HG03039 (cell line): ENCODE measurements around the gene ST3GAL2.
"Not testable (repeated sequence)": the region's sequence is repeated elsewhere in the genome, so short reads cannot be mapped to it uniquely, and the experiment has no call there.

Source experiments
- ATAC-seq: cut with Tn5 transposase; IDR thresholded peaks from one replicate; pipeline ENCODE4 v1.9.1; 2021; ENCODE audit warnings: mild to moderate bottlenecking, moderate library complexity; ENCODE audit not compliant: unreplicated experiment

Gene ST3GAL2

GRCh38 chr16:70391881-70392481 is 46.9 kb downstream of the ST3GAL2 start:
- ATAC-seq = no peak

- ATAC-seq = no peak
Observed at GRCh38 chr16:70391446-70391845, 47.5 kb downstream of the ST3GAL2 start.

- no peak for ATAC-seq
Observed at GRCh38 chr16:70390774-70391173, 48.1 kb downstream of the ST3GAL2 start.

GRCh38 chr16:70388006-70388680 is 50.8 kb downstream of the ST3GAL2 start:
- ATAC-seq = no peak

- not testable (repeated sequence) for ATAC-seq
Observed at GRCh38 chr16:70386289-70386986, 52.5 kb downstream of the ST3GAL2 start.

- no peak for ATAC-seq
Observed at GRCh38 chr16:70383421-70383960, 55.4 kb downstream of the ST3GAL2 start.

- no peak for ATAC-seq
Observed at GRCh38 chr16:70381604-70382342, 57.1 kb downstream of the ST3GAL2 start.

GRCh38 chr16:70380919-70381603 is 57.8 kb downstream of the ST3GAL2 start:
- peak; percentile 85 for ATAC-seq

GRCh38 chr16:70380248-70380918 is 58.5 kb downstream of the ST3GAL2 start:
- ATAC-seq = peak; percentile 17

GRCh38 chr16:70378869-70379493 is 59.9 kb downstream of the ST3GAL2 start:
- ATAC-seq = no peak

- no peak for ATAC-seq
Observed at GRCh38 chr16:70377782-70378181, 61.1 kb downstream of the ST3GAL2 start.

- no peak for ATAC-seq
Observed at GRCh38 chr16:70375636-70376611, 63.0 kb downstream of the ST3GAL2 start.

GRCh38 chr16:70374213-70374612 is 64.7 kb downstream of the ST3GAL2 start:
- no peak for ATAC-seq

- no peak for ATAC-seq
Observed at GRCh38 chr16:70372921-70373728, 65.8 kb downstream of the ST3GAL2 start.

GRCh38 chr16:70370924-70371323 is 68.0 kb downstream of the ST3GAL2 start:
- ATAC-seq = no peak

- ATAC-seq = not testable (repeated sequence)
Observed at GRCh38 chr16:70370145-70370544, 68.8 kb downstream of the ST3GAL2 start.

GRCh38 chr16:70364399-70364798 is 74.5 kb downstream of the ST3GAL2 start:
- ATAC-seq = no peak

- ATAC-seq = no peak
Observed at GRCh38 chr16:70359552-70359951, 79.3 kb downstream of the ST3GAL2 start.
